DMS79 (cell line): ENCODE measurements around the gene FRMD5.
"Not testable (repeated sequence)": the region's sequence is repeated elsewhere in the genome, so short reads cannot be mapped to it uniquely, and the experiment has no call there.

Source experiments
- DNase-seq: peaks from one replicate; lab custom pipeline; 2025; lab: John Stamatoyannopoulos, UW

FRMD5 gene

GRCh38 chr15:44032820-44033219, 162.3 kb downstream of the FRMD5 start:
- not testable (repeated sequence) for DNase-seq

- no peak for DNase-seq
Observed at GRCh38 chr15:44029940-44030568, 165.0 kb downstream of the FRMD5 start.

GRCh38 chr15:44029003-44029402, 166.1 kb downstream of the FRMD5 start:
- DNase-seq: no peak

- DNase-seq: no peak
Observed at GRCh38 chr15:44028349-44028748, 166.7 kb downstream of the FRMD5 start.

GRCh38 chr15:44024155-44024554, 170.9 kb downstream of the FRMD5 start:
- DNase-seq: no peak

- DNase-seq: no peak
Observed at GRCh38 chr15:44023176-44023575, 171.9 kb downstream of the FRMD5 start.

GRCh38 chr15:44018151-44018550, 176.9 kb downstream of the FRMD5 start:
- no peak for DNase-seq

GRCh38 chr15:44015545-44016305, 179.3 kb downstream of the FRMD5 start:
- DNase-seq: no peak

- no peak for DNase-seq
Observed at GRCh38 chr15:44011238-44011854, 183.7 kb downstream of the FRMD5 start.

- peak; percentile 22 for DNase-seq
Observed at GRCh38 chr15:44010089-44010488, 185.0 kb downstream of the FRMD5 start.

- DNase-seq: no peak
Observed at GRCh38 chr15:44009038-44009437, 186.0 kb downstream of the FRMD5 start.

GRCh38 chr15:44000248-44000647, 194.8 kb downstream of the FRMD5 start:
- peak; percentile 53 for DNase-seq

GRCh38 chr15:43998607-43999006, 196.5 kb downstream of the FRMD5 start:
- DNase-seq: no peak

GRCh38 chr15:43991206-43991605, 203.9 kb downstream of the FRMD5 start:
- no peak for DNase-seq

- no peak for DNase-seq
Observed at GRCh38 chr15:43989938-43990337, 205.1 kb downstream of the FRMD5 start.

GRCh38 chr15:43988900-43989299, 206.2 kb downstream of the FRMD5 start:
- DNase-seq: no peak

GRCh38 chr15:43987924-43988323, 207.1 kb downstream of the FRMD5 start:
- no peak for DNase-seq

GRCh38 chr15:43985976-43986680, 208.9 kb downstream of the FRMD5 start:
- DNase-seq: no peak

GRCh38 chr15:43981576-43981975, 213.5 kb downstream of the FRMD5 start:
- DNase-seq: no peak

GRCh38 chr15:43977072-43977884, 217.8 kb downstream of the FRMD5 start:
- DNase-seq: no peak

GRCh38 chr15:43975770-43976169, 219.3 kb downstream of the FRMD5 start:
- DNase-seq: no peak

- DNase-seq: peak; percentile 28
Observed at GRCh38 chr15:43975326-43975725, 219.7 kb downstream of the FRMD5 start.
